Natural killer cell treated with Interleukin-12 subunit alpha and Interleukin-12 subunit beta and Interleukin-15 and Interleukin-18, amount 100 ng/mL, for 72 hours (primary cell): Measurements from ENCODE around the gene ZNF350. TPM values are rescaled to one million over a fixed set of nuclear protein-coding genes. Genes with fewer than 3 reads are reported as not detected.

Experiments
- ATAC-seq, 2 donors: fragments of 150-1000 bp; cut with Tn5 transposase in 1 of 2; sonication (Bioruptor Pico), chemical (Tn5 transposase) in 1 of 2; 2 replicates each; pipeline ENCODE4 v1.10.0; 2021
- DNase-seq: peaks from one replicate; pipeline ENCODE4 v3.0.0; 2022; ENCODE audit warnings: low spot score
- H3K27ac Mint-ChIP-seq, 2 donors: 1 replicate in 1 of 2; 2 replicates in 1 of 2; pipeline ENCODE4 v1.8.0; 2022; ENCODE audit warnings: mixed read lengths in 2 of 2, mild to moderate bottlenecking in 1 of 2, moderate library complexity in 1 of 2
- H3K27me3 Mint-ChIP-seq, 2 donors: 1 replicate in 1 of 2; 2 replicates in 1 of 2; pipeline ENCODE4 v1.8.0; 2022; ENCODE audit warnings: mixed read lengths in 2 of 2
- H3K36me3 Mint-ChIP-seq: one replicate; pipeline ENCODE4 v1.8.0; 2022; ENCODE audit warnings: mixed read lengths
- H3K4me1 Mint-ChIP-seq, 2 donors: 1 replicate in 1 of 2; 2 replicates in 1 of 2; pipeline ENCODE4 v1.8.0; 2022; ENCODE audit warnings: low read depth in 2 of 2, mixed read lengths in 2 of 2, mild to moderate bottlenecking in 1 of 2
- H3K4me3 Mint-ChIP-seq: one replicate; pipeline ENCODE4 v1.8.0; 2022; ENCODE audit warnings: mixed read lengths
- H3K9me3 Mint-ChIP-seq: 2 replicates; pipeline ENCODE4 v1.8.0; 2022; ENCODE audit warnings: mixed read lengths
- total RNA-seq, 2 donors: library from RNA; stranded (reverse); gene quantifications; one replicate each; pipeline ENCODE4 v1.2.3, GENCODE V29; 2022

ZNF350 gene
- total RNA-seq, 2 donors from 2014 or later, result 9.4 to 16.9 TPM

- H3K36me3 Mint-ChIP-seq, result peaks cover 64% of the 10 kb centered on the region
- H3K27me3 Mint-ChIP-seq, result no peaks in the 10 kb centered on the region
- no peak overlapping the region for H3K27ac Mint-ChIP-seq
- ATAC-seq (no peak), DNase-seq (no peak)
- H3K9me3 Mint-ChIP-seq, result peaks cover 39% of the 10 kb centered on the region
- no peak overlapping the region for H3K4me3 Mint-ChIP-seq
- H3K4me1 Mint-ChIP-seq, result no peaks in the 10 kb centered on the region
Observed at GRCh38 chr19:51948975-51949374, 37.7 kb downstream of the ZNF350 start.

- no peak for DNase-seq
- Mint-ChIP-seq H3K36me3 (peaks cover 78% of the 10 kb centered on the region), H3K27me3 (no peaks in the 10 kb centered on the region), H3K27ac (no peak overlapping the region), H3K9me3 (peaks cover 40% of the 10 kb centered on the region), H3K4me3 (no peak overlapping the region), H3K4me1 (no peaks in the 10 kb centered on the region)
- no peak for ATAC-seq
Observed at GRCh38 chr19:51946602-51947001, 40.0 kb downstream of the ZNF350 start.

GRCh38 chr19:51944798-51945552 is 41.7 kb downstream of the ZNF350 start:
- Mint-ChIP-seq H3K4me1 (no peaks in the 10 kb centered on the region), H3K36me3 (peaks cover 84% of the 10 kb centered on the region), H3K4me3 (no peak overlapping the region), H3K27me3 (no peaks in the 10 kb centered on the region), H3K27ac (no peak overlapping the region), H3K9me3 (peaks cover 42% of the 10 kb centered on the region)
- ATAC-seq, result no peak
- DNase-seq, result no peak

- Mint-ChIP-seq H3K4me3 (no peak overlapping the region), H3K36me3 (peaks cover 81% of the 10 kb centered on the region), H3K27ac (no peak overlapping the region), H3K9me3 (peaks cover 35% of the 10 kb centered on the region), H3K27me3 (no peaks in the 10 kb centered on the region), H3K4me1 (no peaks in the 10 kb centered on the region)
- ATAC-seq, result no peak
- DNase-seq, result no peak
Observed at GRCh38 chr19:51938936-51939335, 47.7 kb downstream of the ZNF350 start.

GRCh38 chr19:51931921-51932320 is 54.7 kb downstream of the ZNF350 start:
- ATAC-seq (no peak), DNase-seq (no peak)
- H3K4me3 Mint-ChIP-seq, result no peak overlapping the region
- H3K27me3 Mint-ChIP-seq, result no peaks in the 10 kb centered on the region
- H3K27ac Mint-ChIP-seq, result no peak overlapping the region
- peaks cover 16% of the 10 kb centered on the region for H3K9me3 Mint-ChIP-seq
- peaks cover 18 to 25% of the 10 kb centered on the region in 2 donors for H3K4me1 Mint-ChIP-seq
- H3K36me3 Mint-ChIP-seq, result peaks cover 66% of the 10 kb centered on the region

- Mint-ChIP-seq H3K27ac (peak overlapping the region; percentile 88 to 95), H3K4me1 (peaks cover 24 to 33% of the 10 kb centered on the region in 2 donors), H3K27me3 (peaks cover 0 to 2% of the 10 kb centered on the region in 2 donors), H3K36me3 (peaks cover 68% of the 10 kb centered on the region), H3K4me3 (peak overlapping the region; percentile 89), H3K9me3 (peaks cover 22% of the 10 kb centered on the region)
- DNase-seq (no peak), ATAC-seq (no peak)
Observed at GRCh38 chr19:51927859-51928258, 58.8 kb downstream of the ZNF350 start.

- Mint-ChIP-seq H3K4me3 (peak within 1 kb of the TSS; percentile 89), H3K36me3 (peaks cover 68% of the 10 kb centered on the region)
Observed at GRCh38 chr19:51926784-51927741, 59.6 kb downstream of the ZNF350 start, which contains the start of gene ZNF613. ZNF613 (plus strand) TSS chr19:51927472; CDS start chr19:51936221, 8,749 bp downstream.

GRCh38 chr19:51926426-51926783 is 60.2 kb downstream of the ZNF350 start:
- H3K27me3 Mint-ChIP-seq, result peaks cover 0 to 2% of the 10 kb centered on the region in 2 donors
- H3K9me3 Mint-ChIP-seq, result peaks cover 27% of the 10 kb centered on the region
- peaks cover 68% of the 10 kb centered on the region for H3K36me3 Mint-ChIP-seq
- peak overlapping the region; percentile 88 to 95 for H3K27ac Mint-ChIP-seq
- peak overlapping the region; percentile 89 for H3K4me3 Mint-ChIP-seq
- DNase-seq (no peak), ATAC-seq (no peak)
- peaks cover 21 to 33% of the 10 kb centered on the region in 2 donors for H3K4me1 Mint-ChIP-seq

More at GRCh38 chr19:51926784-51927741, 59.6 kb downstream of the ZNF350 start, which contains the start of gene ZNF613:
- peaks cover 0 to 2% of the 10 kb centered on the region in 2 donors for H3K27me3 Mint-ChIP-seq
- peak; percentile 94 for ATAC-seq
- peaks cover 24 to 33% of the 10 kb centered on the region in 2 donors for H3K4me1 Mint-ChIP-seq
- peaks cover 23% of the 10 kb centered on the region for H3K9me3 Mint-ChIP-seq
- H3K27ac Mint-ChIP-seq, result peak within 1 kb of the TSS; percentile 88 to 95
- peak; percentile 88 for DNase-seq

- H3K9me3 Mint-ChIP-seq, result peaks cover 41% of the 10 kb centered on the region
- H3K36me3 Mint-ChIP-seq, result peaks cover 63% of the 10 kb centered on the region
- peaks cover 7 to 8% of the 10 kb centered on the region in 2 donors for H3K4me1 Mint-ChIP-seq
- H3K4me3 Mint-ChIP-seq, result no peak overlapping the region
- ATAC-seq (no peak), DNase-seq (no peak)
- no peak overlapping the region for H3K27ac Mint-ChIP-seq
- peaks cover 0 to 2% of the 10 kb centered on the region in 2 donors for H3K27me3 Mint-ChIP-seq
Observed at GRCh38 chr19:51921949-51922348, 64.7 kb downstream of the ZNF350 start.

- ATAC-seq (no peak), DNase-seq (no peak)
- Mint-ChIP-seq H3K4me3 (no peak overlapping the region), H3K4me1 (no peaks in the 10 kb centered on the region), H3K9me3 (peaks cover 49% of the 10 kb centered on the region), H3K27ac (no peak overlapping the region), H3K27me3 (peaks cover 6 to 8% of the 10 kb centered on the region in 2 donors), H3K36me3 (peaks cover 69% of the 10 kb centered on the region)
Observed at GRCh38 chr19:51919606-51920005, 67.0 kb downstream of the ZNF350 start.

GRCh38 chr19:51916167-51916566 is 70.5 kb downstream of the ZNF350 start:
- H3K9me3 Mint-ChIP-seq, result peaks cover 40% of the 10 kb centered on the region
- peaks cover 8% of the 10 kb centered on the region in 2 donors for H3K27me3 Mint-ChIP-seq
- H3K4me1 Mint-ChIP-seq, result no peaks in the 10 kb centered on the region
- peaks cover 69% of the 10 kb centered on the region for H3K36me3 Mint-ChIP-seq
- H3K27ac Mint-ChIP-seq, result no peak overlapping the region
- ATAC-seq, result no peak
- H3K4me3 Mint-ChIP-seq, result no peak overlapping the region
- DNase-seq, result no peak

- ATAC-seq (no peak), DNase-seq (no peak)
- Mint-ChIP-seq H3K27ac (no peak overlapping the region), H3K9me3 (peaks cover 32% of the 10 kb centered on the region), H3K27me3 (peaks cover 8% of the 10 kb centered on the region in 2 donors), H3K4me1 (no peaks in the 10 kb centered on the region), H3K4me3 (no peak overlapping the region), H3K36me3 (peaks cover 62% of the 10 kb centered on the region)
Observed at GRCh38 chr19:51915324-51915867, 71.2 kb downstream of the ZNF350 start.
